GM19238 (cell line): Measurements from ENCODE around the gene SDK2.

ENCODE experiments used
- DNase-seq: peaks from one replicate; pipeline ENCODE4 v3.0.0; 2011; ENCODE audit warnings: low spot score; ENCODE audit not compliant: insufficient read length

SDK2 gene

DNA sequence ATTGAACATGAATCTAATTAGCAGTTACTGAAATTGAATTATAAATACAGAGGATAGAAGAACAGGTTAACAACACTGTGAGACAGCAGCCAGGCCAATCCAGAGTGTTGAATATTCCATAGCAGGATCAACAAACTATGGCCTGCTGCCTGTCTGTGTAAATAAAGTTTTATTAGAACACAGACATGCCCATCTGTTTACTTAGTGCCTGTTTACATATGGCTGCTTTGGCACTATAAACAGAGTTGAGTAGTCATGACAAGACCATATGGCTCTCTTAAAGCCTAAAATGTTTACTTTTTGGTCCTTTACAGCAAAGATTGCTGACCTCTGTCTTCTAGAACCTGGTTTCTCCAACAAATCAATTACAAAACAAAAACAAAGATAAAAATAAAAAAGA is 217.0 kb downstream of the SDK2 start:
- DNase-seq, result no peak

GRCh38 chr17:73424571-73424970 is 219.7 kb downstream of the SDK2 start:
- no peak for DNase-seq

GRCh38 chr17:73423806-73424205 is 220.4 kb downstream of the SDK2 start:
- DNase-seq, result no peak

GRCh38 chr17:73423159-73423715 is 221.0 kb downstream of the SDK2 start:
- no peak for DNase-seq

- no peak for DNase-seq
Measured at GRCh38 chr17:73422121-73422520, 222.1 kb downstream of the SDK2 start.

- DNase-seq, result no peak
Measured at GRCh38 chr17:73420897-73421296, 223.3 kb downstream of the SDK2 start.

DNA sequence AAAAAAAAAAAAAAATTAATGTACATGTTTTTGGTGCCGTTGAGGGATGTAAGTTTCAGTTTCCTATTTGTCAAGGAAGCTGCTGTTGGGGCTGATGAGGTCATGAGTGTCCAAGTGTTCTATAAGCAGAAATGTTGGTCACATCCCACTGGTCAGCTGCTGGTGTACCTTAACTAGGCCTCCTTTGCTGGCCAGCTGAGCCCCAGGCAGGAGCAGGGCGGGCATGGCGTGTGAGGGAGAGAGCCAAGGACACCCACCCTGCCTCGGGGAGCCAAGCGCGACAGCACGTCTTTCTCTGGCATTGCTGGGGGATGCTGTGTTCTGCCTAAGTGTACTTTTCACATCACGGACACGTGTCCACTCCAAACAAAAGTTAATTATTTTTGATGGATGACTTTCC is 224.4 kb downstream of the SDK2 start:
- DNase-seq, result no peak

DNA sequence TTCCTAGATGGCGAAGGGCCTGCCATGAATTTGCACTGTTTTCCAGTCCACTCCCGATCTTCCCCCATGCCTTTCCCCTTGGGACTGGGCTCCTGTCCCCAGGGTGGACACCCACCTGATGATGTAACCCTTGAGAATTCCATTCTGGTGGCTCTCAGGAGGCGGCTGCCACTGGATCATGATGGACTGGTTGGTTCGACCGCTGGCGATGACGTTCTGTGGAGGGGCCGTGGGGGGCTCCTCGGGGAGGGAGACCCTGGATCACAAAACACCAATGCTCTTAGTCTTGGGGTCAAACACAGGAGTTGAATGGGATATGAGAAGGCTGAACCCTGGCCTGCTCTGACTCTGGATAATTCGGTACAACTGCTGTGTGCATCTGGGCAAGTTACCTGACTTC is 225.2 kb downstream of the SDK2 start:
- no peak for DNase-seq

DNA sequence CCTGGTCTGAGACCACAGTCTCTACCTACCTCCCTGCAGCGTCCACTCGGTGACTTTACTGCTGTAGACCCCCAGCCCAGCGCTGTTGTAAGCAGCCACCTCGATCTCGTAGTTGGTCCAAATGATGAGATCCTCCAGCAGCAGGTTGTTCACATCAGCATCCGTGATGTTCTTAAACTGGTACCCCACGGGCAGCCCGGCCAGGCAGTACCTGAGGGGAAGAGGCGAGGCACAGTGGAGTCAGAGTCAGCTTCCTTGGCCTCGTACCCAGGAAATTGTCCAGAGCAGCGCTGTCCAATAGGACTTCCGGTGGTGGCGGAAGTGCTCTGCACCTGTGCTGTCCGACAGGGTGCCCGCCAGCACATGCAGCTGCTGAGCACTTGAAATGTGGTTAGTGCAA is 228.5 kb downstream of the SDK2 start:
- no peak for DNase-seq

GRCh38 chr17:73414171-73414955 is 229.9 kb downstream of the SDK2 start:
- DNase-seq, result no peak

DNA sequence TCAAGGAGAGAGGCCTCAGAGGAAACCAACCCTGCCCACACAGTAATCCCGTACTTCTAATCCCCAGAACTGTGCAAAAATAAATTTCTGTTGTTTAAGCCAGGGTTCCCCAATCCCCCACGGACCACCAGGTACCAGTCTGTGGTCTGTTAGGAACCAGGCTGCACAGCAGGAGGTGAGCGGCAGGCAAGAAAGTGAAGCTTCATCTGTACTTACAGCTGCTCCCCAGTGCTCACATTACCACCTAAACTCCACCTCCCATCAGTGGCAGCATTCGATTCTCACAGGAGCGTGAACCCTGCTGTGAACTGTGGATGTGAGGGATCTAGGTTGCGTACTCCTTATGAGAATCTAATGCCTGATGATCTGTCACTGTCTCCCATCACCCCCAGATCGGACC is 231.3 kb downstream of the SDK2 start:
- no peak for DNase-seq

DNA sequence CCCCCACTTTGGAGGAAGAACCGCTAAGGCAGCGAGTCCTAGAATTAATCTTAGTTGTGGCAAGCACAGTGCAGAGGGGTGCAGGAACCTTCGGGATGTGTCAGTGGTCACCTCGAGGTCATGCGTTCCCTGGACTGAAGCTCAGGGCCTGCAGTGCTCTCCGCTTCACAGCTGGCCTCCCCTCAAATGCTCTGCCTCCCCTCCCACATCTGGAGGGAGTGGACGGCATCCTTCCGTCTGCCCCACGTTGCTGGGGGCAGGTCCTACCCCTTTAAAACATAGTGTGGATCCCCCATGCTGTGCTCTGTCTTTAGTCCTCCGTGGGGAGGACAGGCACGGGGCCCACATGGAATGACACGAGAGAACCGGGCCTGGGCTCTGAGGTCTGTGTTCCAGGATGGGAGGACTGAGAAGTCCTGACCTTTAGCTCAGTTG is 232.9 kb downstream of the SDK2 start:
- no peak for DNase-seq

DNA sequence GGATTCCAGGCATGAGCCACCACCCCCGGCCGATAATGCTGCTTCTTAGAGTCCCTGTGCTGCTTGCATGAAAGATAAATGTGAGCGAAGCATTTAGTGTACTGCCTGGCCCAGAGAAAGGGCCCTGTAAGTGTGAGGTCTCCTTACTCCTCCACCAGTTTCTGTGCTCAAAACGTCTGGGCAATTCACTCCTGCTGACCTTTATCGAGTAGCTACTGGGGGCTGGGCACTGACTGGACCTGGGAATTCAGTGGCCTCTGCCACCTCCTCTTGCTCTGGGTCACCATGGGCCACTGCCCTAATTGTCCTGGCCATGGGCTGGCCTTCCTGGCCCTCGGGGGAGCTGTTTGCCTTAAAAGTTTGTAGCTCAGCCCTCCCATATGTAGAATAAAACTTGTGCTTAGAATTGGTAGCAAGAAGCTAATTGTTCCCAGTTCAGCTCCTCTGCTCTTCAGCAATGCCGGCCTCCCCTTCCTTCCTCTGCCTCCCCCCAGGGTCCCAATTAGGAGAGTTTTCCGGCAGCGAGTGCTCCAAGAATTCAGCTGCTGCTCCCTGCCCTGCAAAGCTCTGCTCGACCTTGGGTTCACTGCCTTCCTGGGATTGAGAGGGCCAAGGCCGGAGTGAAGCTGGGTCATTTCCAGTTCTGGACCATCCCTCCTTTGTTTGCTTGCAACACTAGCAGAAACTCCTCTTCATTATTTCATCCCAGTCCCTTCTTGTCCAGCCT is 233.5 kb downstream of the SDK2 start:
- no peak for DNase-seq

DNA sequence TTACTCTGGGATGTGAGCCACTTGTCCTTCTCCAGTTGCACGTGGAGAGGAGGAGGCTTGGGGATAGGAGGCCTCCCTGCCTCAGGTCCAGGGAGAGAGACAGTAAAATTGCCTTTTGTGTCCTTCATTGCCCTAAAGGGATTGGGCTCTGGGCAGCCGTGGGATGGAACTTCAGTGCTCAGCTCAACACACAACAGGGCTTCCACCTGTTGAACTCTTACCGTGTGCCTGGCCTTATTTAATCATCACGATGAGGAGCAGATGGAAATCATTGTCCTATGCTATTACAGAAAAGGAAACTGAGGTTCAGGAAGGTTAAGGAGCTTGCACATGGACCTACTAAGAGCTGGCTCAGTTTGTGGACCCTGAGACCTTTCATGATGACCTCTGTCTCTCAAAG is 240.0 kb downstream of the SDK2 start:
- DNase-seq, result no peak

DNA sequence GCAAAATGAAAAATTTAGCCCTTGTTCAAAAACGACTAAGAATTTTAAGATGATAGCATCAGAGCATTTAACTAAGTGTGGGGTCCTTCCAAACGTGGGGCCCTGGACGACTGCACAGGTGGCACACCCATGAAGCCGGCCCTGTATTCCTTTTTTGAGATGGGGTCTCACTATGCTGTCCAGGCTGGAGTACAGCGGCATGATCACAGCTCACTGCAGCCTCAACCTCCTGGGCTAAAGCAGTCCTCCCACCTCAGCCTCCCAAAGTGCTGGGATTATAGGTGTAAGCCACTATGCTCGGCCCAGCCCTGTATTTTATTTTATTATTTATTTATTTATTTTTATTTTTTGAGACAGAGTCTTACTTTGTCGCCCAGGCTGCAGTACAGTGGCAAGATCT is 241.8 kb downstream of the SDK2 start:
- no peak for DNase-seq

DNA sequence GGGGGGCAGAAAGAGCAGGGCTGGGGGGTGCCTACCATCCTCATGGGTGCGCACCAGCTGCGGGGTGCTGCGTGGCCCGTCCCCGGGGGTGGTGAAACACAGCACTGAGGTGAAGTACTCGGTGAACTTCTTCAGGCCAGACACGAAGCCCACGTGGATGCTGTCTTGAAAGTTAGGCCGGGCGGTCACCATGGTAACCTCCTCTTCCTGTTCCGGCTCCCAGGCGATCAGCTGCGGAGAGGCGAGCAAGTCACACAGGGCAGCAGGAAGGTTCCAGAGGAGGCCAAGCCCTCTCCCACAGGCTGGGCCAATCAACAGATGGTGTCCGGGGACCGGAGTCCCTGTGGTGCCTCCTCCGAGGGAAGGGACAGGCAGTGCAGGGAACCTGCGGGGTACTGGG is 242.3 kb downstream of the SDK2 start:
- no peak for DNase-seq

DNA sequence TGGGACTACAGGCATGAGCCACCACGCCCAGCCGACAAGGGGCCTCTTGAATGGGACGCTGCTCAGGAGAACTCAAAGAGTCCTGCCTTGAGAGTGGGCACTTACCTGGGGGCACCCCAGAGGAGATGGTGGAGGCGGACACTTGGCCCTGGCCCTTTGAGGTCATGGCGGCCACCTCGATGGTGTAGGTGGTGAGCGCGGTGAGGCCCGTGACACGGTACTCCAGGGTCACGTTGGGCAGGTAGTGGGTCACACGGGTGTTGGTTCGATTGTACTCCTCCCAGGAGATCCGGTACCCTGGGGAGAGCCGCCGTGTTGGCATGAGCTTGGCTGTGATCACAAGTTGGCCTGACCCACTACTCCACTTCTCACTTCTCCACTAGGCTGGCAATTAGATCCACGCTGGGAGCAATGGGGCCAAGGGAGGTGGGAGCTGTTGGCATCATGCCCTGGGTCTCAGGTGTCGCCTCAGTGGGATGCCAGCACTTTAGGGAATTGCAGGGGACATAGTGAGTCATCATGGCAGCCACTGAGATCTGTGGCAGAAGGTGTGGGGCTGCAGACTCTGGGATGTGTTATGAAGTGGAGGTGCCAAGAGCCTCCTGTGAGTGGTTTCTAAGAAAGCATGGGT is 243.2 kb downstream of the SDK2 start:
- DNase-seq, result no peak

DNA sequence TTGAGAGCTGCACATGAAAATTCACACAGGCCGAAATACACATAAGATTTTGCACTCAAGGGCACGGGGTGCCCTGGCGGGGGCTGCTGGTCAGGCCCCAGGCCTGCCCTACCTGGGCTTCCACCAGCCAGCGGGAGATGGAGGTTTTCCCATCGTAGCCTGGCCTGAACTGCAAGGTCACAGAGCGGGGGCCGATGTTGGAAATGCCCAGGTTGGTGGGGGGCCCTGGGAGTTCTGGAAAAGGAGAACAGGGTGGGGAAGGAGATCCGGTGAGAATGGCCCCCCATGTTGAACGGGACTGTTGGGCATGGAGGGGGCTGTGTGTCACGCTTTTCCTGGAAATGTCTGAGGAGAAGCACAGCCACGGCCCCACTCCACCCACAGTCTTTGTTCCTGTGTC is 245.2 kb downstream of the SDK2 start:
- DNase-seq, result no peak

DNA sequence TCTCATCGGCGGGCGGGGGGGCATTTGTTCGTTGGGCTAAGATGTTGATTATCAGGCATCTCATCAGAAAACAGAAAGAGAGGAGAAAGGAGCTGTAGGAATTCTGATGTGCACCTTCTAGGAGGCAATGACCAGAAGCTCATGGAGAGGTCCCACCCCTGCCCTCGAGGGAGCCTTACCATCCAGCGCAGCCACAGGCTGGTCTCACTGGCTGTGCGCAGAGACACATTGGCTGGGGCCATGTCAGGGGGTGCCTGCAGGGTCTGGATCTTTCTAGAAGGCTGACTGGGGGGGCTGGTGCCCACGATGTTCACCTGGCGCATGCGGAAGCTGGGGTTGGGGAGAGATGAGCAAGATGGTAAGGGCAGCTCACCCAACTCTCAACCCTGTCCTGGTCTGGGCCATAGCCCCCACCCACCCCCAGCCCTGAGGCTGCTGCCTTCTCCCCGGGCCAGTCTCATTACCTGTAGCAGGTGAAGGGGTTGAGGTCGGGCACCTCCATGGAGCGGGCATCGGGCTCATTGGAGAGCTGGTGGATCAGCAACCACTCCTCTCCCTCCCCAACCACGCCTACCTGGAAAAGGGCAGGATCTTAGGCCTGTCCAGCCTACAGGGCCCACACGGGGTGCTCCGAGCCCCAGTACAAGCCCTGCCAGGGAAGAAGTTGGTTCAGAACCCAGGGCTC is 246.2 kb downstream of the SDK2 start:
- DNase-seq, result no peak

DNA sequence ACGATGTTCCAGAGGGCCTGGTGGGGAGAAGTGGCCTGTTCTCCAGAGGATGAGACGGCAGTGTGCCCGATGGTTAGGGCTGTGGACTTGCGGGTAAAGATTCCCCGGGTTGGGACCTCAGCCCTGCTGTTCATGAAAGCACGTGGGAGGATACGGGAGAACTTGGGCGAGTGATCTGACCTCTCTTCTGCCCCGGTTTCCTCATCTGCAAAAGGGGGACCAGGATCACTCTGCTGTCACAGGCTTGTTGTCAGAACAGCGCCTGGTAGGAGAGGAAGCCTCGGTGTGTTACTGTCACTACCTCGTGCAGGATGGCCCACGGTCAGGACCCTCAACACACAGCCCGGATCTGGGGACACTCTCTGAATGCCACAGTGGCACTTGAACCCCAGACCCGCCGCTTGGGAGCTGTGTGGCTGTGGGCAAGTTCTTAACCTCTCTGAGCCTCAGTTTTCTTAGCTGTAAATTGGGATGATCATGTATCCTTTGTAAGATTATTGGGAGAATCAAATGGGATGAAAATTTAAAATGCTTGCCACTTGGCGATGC is 246.9 kb downstream of the SDK2 start:
- no peak for DNase-seq
